Activated CD8-positive, alpha-beta memory T cell treated with anti-CD3 and anti-CD28 coated beads for 24 hours (primary cell): ENCODE measurements around the gene HIF1A.
"Not testable (repeated sequence)": the region's sequence is repeated elsewhere in the genome, so short reads cannot be mapped to it uniquely, and the experiment has no call there.

Experiments used
- DNase-seq: peaks from one replicate; pipeline ENCODE4 v3.0.0-alpha.2; 2020

HIF1A gene

DNA sequence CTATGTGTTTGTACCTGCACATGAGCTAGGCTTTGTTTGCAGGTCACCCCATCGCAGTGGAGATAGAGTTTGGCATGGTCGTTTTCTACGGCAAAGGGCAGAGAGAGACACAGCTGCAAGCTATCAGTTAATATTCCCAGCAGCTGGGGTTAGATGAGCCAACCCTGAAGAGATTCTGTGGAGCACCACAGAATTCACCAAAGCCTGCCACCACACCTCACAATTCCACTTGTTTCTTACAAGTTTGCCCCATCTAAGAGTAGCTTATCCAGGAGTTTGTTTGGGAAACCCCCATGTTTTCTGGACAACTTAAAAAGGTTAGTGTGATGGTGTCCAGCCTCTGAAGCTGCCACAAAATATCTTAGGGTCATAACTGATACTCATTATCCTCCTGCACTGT, 20.0 kb upstream of the HIF1A start:
- DNase-seq: no peak

DNA sequence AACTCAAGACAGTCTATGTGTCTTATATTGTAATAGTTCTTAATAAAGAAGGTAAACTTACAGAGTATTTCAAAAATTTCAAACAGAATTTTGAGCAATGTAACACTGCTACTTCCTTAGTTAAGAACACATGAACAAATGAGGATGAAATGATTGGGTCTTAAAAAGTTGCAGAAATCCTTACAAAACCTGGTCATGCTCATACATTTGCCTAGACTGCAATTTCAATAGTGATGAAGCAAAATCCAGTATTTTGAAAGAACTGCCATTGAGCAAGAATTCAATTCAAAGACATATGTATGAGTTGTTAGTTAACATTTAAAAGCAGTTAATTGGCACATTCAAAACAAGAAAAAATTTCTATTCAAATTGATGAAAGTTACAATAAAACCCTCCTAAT, 17.8 kb upstream of the HIF1A start:
- no peak for DNase-seq

DNA sequence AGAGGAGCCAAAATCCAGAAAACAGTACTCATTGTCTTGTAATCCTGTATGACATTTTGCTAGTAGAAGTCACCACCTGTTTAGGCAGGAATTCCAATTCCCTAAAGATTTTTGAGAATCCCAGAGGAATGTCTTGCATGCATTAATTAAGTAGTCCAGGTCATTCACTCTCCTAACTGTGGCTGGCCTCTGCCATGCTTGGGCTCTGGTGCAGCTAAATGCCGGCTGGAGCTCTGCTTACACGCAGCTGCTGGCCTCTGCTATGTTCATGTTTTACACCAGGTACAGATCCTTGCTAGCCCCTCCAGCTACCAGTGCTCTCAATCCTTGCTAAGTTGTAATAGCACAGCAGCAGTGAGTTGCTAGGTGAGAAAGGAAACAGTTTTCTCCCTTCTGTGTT, 16.3 kb upstream of the HIF1A start:
- no peak for DNase-seq

DNA sequence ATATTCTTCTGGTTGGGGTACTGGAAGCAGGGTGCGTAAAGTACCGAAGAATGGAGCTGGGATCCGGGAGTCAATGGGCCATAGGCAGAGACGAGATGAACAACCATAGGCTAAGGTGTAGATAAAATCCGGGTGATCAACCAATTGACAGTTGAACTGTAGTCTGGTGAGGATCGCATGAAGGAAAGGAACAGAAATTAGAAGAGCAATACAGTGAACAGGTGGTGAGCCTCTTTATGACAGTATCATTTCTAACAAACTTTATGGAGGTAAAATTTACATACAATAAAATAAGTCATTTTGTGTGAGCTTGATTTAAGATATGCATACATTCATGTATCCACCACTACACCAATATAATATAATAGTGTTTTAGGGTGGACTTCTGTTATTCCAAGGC, 13.9 kb upstream of the HIF1A start:
- DNase-seq: no peak

DNA sequence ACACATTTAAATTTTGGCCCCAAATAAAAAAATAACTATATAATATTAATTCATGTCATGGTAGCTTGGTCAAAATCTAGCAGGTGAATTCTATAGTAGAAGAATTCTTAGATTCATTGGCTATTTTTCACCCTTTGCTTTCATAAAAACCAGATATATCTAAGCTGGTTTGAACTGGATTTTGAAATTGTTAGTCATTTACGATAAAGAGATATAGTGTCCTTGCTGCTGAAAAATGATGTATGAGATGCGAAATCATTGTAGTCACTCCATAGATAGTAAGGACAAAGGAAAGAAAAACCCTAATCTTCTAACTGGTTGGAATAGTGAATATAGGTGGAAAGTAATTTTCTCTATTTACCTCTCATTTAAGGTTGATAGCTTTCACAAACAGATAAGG, 12.2 kb upstream of the HIF1A start:
- no peak for DNase-seq

DNA sequence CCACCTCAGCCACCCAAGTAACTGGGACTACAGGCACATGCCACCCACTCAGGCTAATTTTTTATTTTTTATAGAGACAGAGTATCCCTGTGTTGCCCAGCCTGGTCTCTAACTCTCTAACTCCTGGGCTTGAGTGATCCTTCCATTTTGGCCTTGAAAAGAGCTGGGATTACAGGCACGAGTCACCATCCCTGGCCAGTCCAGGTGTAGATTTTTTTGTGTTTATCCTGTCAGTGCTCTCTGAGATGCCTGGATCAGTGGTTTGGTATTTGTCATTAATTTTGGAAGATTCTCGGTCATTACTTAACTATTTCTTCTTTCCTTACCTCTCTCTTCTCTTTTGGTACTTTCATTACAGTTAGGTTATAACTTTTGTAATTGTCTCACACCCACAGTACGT, 5.3 kb upstream of the HIF1A start:
- DNase-seq: no peak

DNA sequence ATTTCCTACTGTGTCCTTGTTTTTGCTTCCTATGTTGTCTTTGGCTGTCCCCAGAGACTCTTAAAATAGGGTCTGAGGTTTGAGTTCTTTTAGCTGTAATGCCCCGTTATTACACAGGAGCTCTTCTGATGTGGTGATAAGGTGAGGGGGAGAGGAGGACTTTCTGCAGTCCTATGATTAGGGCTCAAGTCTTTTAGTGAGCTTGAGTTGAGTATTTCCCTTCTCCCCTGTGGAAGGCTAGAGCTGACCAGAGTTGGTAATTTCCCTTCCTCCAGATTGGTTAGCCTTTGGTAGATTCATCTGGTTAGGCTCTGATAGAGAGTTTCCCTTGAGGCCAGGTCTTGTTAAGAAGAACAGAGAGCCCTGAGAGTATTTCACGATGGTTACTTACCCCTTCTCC, 4.3 kb upstream of the HIF1A start:
- DNase-seq: no peak

DNA sequence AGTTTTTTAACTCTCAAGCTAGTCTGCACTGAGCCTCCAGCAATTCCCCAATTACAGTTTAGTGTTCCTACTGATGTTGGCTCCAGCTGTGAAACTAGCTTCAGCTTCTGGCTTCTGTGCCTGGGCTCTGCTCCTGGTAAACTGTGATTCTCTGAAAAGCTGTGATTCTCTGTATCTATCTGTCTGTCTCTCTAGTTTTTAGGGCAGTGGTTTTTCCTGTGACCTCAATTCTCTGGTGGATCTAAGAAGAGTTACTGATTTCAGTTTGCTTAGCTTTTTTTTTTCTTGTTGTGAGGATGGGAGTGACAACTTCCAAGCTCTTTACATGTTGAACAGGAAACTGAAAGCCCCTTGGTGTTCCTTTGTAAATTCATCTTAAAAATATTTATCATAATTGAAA, 3.8 kb upstream of the HIF1A start:
- no peak for DNase-seq

DNA sequence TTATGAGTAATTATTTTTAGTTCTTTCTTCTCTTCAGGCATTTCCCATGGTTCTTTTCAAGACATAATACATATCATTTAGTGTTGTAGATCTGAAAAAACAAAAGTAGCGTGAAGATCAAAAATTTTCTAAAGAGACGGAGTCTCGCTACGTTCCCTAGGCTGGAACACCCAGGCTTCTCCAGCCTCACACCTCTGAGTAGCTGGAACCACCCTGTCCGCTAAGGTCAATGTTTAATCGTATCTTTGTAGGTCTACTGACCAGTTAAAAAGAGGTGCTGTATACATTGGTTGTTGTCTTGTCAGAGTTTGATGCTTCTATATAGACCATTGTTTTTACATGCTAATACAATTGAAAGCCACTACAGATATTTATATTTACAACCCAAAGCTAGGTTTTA, 1.3 kb upstream of the HIF1A start:
- no peak for DNase-seq

DNA sequence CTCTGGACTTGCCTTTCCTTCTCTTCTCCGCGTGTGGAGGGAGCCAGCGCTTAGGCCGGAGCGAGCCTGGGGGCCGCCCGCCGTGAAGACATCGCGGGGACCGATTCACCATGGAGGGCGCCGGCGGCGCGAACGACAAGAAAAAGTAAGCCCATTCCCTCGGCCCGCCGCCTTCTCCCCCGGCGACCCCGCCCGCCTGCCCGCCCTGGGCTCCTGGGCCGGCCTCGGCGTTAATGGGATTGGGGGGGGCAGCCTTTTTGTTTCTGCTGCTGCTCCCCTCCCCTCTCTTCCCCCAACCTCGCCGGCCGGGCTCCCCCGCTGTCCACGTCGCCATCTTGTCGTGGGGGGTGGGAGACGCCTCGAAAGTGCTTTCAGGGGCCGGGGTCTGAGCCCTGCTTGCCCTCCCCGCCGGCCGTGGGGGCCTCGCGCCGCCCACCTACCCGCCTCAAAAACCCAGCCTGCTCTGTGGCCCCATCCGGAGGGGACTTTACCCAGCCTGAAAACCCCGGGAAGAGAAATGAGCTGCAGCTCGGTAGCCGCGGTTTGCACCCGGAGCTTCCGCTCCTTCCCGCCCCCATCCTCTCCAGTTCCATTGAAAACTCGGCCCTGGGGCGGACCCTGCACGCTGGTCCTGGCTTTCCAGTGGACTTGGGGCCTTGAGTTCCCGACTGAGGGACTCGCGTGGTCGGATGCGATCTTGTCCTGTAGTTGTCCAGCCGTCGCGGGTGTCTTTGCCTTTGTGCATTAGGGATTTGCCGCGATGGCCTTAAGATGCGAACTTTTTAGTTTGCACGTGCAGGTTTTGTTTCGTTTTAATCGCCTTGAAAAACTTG, 598 bp downstream of the HIF1A start:
- peak; percentile 86 for DNase-seq

DNA sequence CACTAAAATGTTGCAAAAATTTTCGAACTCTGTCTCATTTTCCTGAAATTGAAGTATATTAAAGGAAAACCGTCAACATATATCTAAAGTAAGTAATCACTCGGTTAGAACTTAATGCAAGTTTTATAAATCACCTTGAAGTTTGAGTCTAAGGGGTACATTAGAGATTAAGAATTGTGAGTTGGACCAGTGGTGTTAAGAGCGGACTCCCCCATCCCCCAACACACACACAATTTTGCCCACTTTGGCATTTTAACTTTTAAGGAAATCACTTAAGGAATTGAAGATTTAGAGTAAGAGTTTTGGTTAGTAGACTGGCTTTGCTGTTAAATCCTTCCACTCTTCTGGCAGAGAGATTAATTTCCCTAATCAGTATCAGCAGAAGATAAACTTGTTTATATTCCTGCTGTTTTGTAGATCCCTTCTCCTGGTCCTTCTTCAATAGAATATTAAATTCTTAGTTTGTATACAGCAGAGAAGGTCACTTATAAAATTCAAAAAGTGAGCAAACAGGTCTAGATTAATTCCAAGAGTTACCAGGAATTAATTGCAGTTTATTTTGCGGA, 1.5 kb downstream of the HIF1A start:
- no peak for DNase-seq

DNA sequence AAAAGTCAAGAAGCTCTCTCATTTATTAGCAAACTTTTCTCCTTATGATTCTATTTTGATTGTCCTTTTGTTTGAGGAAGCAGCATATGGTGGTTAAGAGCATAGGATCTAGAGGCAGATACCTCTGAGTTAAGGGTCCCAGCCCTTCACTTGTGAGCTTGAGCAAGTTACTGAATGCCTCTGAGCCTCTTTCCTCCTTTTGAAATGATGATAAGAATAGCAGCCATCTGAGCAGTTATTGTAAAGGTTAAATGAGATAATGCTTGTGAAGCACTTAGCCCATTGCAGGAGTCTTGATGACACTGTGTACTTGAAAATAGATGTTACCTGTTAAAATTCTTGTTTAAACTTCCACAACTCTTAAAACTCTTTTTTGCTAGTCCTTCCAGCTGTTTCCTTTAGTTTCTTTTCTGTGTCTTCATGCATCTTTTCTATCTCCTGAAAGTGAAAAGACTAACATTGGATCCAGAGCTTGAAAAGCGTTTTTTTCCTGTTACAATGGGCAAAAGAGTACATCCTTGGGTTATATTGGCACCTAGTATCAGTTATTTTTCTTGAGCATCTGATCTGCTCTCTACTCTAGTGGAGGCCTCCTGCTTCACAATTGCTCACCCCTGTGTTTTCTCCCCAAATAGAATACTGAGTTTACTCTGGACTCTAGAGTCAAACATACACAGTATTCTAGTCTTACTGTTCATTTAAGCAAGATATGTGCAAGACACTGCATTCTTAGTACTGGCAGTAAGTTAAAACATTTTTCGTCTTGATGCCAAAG, 3.1 kb downstream of the HIF1A start:
- no peak for DNase-seq

DNA sequence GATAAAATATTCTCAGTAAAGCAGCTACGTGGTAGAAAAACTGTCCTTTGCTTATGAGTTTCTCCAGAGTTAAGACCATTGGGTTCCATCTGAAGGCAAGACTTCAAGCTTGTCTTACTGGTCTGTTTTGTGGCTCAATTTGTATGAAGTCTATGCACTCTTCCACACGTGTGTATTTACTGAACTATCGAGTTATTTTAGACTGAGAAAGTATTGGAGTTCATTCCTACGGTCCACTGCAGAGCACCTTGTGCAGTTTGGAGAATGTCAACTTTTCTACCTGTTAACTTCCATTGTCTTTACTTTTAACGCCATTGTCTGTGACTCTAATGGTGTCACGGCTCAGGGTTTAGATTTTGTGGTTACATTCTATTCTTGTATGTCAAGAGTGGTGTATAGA, 3.7 kb downstream of the HIF1A start:
- DNase-seq: no peak

DNA sequence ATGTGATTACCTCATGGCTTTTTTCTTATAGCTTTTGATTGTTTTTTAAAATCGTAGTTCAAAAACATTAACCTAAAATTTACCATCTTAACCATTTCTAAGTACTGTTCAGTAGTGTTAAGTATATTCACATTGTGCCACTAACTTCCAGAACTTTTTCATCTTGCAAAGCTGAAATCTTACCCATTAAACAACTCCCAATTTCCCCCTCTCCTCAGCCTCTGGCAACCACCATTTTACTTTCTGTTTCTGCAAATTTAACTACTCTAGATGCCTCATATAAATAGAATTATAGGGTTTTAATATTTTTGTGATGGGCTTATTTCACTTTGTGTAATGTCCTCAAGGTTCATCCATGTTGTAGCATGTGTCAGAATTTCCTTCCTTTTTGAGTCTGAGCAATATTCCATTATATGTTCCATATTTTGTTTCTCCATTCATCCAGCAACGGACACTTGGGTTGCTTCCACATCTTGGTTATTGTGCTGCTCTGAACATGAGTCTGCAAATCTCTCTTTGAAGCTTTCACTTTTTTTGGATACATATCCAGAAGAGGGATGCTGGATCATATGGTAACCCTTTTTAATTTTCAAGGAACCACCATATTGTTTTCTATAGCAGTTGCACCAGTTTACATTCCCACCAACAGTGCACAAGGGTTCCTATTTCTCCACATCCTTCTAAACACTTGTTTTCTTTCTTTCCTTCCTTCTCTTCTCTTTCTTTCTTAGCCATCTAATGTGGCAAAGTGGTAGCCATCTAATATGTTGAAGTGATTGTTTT, 5.0 kb downstream of the HIF1A start:
- no peak for DNase-seq

DNA sequence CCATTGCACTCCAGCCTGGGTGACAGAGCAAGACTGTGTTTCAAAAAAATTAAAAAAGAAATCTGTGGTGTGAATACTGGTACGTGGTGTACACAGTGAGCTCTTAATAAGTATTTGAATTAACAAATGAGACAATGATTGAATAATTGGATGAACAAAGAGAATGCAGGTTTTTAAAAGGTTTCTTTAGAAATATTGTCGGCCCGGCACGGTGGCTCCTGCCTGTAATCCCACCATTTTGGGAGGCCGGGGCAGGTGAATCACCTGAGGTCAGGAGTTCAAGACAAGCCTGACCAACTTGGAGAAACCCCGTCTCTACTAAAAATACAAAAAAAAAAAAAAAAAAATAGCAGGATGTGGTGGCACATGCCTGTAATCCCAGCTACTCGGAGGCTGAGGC, 6.6 kb downstream of the HIF1A start:
- no peak for DNase-seq

DNA sequence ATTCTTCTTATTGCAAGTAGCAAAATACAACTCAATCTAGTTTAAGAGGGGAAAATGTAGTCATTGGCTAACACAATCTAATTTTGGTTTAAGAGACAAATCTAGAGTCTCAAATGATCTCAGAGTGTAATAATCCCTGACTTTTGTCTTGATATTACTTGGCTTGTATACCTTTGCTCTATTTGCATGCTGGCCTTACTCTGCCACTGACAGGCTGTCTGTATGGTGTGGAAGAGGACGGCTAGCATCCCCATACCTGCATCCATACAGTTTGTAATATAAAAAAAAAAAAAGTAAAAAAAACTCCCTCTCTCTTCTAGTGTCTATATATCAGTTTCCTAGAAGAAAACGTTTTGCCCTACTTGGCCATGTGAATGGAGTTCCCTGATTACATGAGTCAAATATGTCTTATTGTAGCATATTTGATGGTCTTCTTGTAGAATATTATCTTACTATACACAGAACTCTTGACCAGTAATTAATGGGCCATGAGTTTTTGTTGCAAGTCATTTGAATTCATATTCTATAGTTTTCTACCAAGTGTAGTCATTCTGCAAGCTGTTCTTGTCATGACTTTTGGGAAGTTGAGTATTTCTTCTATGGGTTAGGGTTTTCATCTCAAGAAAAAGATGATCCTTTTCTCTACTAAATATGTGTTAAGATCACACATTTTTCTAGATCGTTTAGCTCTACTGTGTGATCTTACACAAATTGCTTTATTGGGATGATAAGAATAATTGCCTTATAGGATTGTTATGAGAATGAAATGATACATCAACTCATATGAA, 8.2 kb downstream of the HIF1A start:
- no peak for DNase-seq

DNA sequence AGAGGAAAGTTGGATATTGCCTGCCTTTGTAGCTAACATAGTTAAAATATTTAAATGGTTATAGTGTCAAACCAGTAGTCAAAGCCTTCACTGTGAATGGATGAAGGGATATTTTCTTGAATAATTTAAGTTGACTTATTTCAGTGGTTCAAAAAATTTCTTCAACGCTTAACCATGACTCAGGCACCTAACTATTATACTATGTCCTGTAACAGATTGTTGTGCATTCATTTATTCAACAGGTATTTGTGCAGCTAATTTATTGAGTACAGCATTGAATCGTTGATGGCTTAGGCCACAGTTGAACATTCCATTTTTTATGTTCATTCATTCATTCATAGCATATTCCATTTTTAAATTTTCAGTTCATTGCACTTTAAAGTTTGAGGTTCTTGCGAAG, 9.2 kb downstream of the HIF1A start:
- DNase-seq: no peak

DNA sequence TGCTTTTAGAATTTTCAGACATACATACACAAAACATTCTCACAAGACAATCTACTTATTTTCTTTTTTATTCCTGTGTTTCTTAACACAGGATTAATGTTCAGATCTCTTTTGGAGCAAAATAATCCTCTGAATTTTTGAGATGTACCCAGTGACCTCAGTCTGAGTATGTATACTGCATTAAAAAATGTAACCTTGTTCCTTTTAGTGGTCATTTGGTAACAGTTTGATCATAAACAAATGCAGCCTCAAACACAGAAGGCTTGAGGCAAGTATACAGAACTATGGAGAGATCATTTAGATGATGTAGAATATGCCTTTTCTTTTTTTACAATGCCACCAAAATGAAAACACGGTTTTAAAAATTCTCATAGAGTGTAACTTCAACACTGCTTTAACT, 9.7 kb downstream of the HIF1A start:
- DNase-seq: no peak

DNA sequence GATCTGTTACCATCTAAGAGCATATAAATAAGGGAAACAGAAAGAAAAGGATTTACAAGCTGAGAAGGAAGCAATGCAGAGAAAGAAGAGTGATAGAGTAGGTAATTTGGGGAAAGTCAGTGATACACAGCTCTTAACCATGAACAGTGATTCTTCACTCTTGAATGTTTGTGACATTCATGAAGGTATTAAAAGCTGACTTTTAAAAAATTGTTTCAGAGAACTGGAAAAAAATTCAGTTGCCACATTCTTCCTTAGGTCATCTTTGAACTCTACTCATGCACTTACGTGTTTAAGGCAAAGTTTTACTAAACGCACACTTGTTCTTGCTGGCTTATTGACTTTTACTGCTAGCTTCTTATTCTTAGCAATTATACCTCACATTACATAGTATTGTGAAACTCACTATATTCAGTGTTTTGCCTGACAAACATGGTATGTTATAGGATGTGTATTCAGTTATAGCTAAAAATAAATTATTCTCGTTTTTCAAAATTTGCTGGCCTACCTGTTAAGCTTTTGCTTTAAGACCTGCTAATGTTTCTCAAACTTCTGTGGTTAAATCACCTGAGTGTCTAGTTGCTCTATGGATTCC, 10.9 kb downstream of the HIF1A start:
- DNase-seq: no peak

DNA sequence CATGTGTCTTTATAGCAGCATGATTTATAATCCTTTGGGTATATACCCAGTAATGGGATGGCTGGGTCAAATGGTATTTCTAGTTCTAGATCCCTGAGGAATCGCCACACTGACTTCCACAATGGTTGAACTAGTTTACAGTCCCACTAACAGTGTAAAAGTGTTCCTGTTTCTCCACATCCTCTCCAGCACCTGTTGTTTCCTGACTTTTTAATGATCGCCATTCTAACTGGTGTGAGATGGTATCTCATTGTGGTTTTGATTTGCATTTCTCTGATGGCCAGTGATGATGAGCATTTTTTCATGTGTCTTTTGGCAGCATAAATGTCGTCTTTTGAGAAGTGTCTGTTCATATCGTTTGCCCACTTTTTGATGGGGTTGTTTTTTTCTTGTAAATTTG, 12.5 kb downstream of the HIF1A start:
- DNase-seq: not testable (repeated sequence)

DNA sequence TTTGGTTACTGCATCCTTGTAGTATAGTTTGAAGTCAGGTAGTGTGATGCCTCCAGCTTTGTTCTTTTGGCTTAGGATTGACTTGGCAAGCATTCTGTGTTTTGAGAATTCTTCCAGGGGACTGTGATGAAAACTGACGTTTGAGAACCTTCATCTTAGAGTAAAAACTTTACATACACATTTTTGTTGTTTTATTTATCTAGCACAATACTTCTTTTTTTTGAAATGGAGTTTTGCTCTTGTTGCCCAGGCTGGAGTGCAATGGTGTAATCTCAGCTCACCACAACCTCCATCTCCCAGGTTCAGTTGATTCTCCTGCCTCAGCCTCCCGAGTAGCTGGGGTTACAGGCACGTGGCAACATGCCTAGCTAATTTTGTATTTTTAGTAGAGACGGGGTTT, 13.4 kb downstream of the HIF1A start:
- DNase-seq: not testable (repeated sequence)
